GM12873 (cell line): ENCODE measurements around the gene CACNA1E.

Experiments
- CTCF ChIP-seq: IDR thresholded peaks from 2 replicates; pipeline ENCODE4 v1.5.1; 2012; ENCODE audit warnings: low read depth, mild to moderate bottlenecking, moderate library complexity, low read length, control low read depth; ENCODE audit not compliant: insufficient read depth; ENCODE audit errors: missing control alignments

CACNA1E gene

DNA sequence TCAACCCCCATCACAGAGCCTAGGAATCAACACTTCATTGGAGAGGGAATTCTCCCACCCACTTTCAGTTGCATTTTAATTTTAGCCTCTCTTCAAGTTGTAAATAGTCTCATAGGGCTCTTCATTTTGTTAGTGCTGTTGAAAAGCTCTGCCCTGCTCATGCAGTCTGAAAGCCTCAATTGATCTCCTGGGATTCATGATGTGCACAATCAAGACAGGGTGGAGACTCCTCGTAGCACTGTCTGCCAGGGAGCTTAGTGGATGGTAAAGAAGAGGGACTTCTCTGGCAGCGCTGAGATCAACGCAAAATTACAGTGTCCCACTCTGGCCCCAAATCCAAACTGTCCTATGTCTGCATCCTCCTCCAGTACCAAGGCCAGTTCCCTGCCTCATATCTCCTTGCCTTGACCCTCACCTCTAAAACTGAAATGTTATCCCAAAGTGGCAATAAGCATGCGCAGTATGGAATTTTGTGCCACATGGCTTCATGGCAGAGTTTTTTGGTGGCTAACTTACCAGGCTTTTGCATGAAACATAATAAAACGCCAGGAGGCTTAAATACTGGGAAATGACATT, 282.2 kb downstream of the CACNA1E start:
- TF ChIP-seq CTCF: no peak

DNA sequence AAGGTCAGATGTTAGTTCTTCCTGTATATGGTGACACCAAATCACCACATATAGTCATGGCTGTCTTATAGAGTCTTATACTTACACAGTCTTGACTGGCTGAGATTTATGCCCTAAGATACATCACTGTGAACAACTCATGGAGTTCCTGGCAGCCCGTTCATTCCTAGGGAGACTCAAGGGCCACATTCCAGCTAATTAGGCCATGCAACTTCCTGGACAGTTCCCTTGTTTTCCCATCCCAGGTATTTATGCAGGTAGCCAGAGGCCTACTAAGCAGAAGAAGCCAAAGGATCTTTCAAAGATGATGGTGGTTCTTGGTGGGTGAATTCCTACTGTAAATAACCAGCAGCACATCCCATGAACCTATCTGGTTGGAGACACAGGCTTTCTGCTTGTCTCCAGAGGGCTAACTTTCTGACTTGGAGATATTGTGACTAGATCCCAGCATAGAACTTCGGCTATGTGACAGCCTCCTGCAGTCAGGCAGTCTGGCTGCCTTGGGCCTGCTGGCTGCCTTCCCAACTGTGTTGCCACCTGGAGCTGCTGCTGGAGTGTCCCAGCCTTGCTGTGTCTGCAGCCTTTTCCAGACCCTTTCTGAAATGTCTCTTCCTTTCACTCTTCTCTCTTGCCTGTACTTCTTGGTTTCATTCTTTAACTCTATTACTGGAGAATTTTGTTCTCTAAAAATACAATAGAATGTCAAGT, 283.8 kb downstream of the CACNA1E start:
- no peak for TF ChIP-seq CTCF

GRCh38 chr1:181768211-181768929, 285.1 kb downstream of the CACNA1E start:
- no peak for TF ChIP-seq CTCF

- TF ChIP-seq CTCF: no peak
Observed at GRCh38 chr1:181768930-181769280, 285.6 kb downstream of the CACNA1E start.

DNA sequence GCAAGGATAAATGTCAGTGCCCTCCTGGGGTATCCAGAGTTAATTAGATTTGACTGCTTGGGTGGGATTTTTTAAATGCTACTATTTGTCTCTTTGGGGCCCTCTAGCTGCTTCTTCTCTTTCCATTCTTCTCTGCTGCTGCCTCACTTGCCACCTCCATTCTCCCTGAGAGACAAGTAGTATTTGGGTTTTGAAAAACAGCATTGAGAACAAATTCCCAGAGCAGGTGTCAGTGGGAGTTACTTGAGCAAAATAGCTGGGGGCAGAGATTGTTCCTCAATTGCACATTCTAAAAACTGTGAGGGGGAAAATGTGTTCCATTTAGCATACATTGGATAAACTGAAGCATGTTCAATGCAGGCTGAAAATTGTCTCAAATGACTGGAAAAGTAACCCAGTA, 286.5 kb downstream of the CACNA1E start:
- no peak for TF ChIP-seq CTCF

GRCh38 chr1:181772714-181773113, 289.4 kb downstream of the CACNA1E start:
- no peak for TF ChIP-seq CTCF

GRCh38 chr1:181776044-181776443, 292.7 kb downstream of the CACNA1E start:
- no peak for TF ChIP-seq CTCF
